HG03354 (cell line): ENCODE results near the gene BOLA3.
"Not testable (repeated sequence)": the region's sequence is repeated elsewhere in the genome, so short reads cannot be mapped to it uniquely, and the experiment has no call there.

Experiments
- ATAC-seq: cut with Tn5 transposase; IDR thresholded peaks from one replicate; pipeline ENCODE4 v1.9.1; 2021; ENCODE audit warnings: mild to moderate bottlenecking; ENCODE audit not compliant: unreplicated experiment, poor library complexity, severe bottlenecking

The BOLA3 gene

GRCh38 chr2:74149570-74150319 lies 2.0 kb upstream of the BOLA3 start:
- ATAC-seq = no peak

GRCh38 chr2:74149247-74149525 lies 1.5 kb upstream of the BOLA3 start:
- no peak for ATAC-seq

- no peak for ATAC-seq
Measured at GRCh38 chr2:74148457-74149246, 940 bp upstream of the BOLA3 start.

- ATAC-seq = peak; percentile 51
Measured at GRCh38 chr2:74146929-74147726, 584 bp downstream of the BOLA3 start.

GRCh38 chr2:74142340-74142739 lies 5.4 kb downstream of the BOLA3 start:
- no peak for ATAC-seq

- ATAC-seq = no peak
Measured at GRCh38 chr2:74138600-74139323, 8.9 kb downstream of the BOLA3 start.

- no peak for ATAC-seq
Measured at GRCh38 chr2:74137651-74138599, 9.8 kb downstream of the BOLA3 start.

- ATAC-seq = no peak
Measured at GRCh38 chr2:74131901-74132300, 15.8 kb downstream of the BOLA3 start.

- no peak for ATAC-seq
Measured at GRCh38 chr2:74130211-74130995, 17.3 kb downstream of the BOLA3 start.

- no peak for ATAC-seq
Measured at GRCh38 chr2:74128206-74128605, 19.5 kb downstream of the BOLA3 start.

GRCh38 chr2:74123955-74124354 lies 23.8 kb downstream of the BOLA3 start:
- ATAC-seq = not testable (repeated sequence)

- ATAC-seq = not testable (repeated sequence)
Measured at GRCh38 chr2:74121846-74122245, 25.9 kb downstream of the BOLA3 start.

- ATAC-seq = peak; percentile 99
Measured at GRCh38 chr2:74119912-74120825, 27.5 kb downstream of the BOLA3 start.

GRCh38 chr2:74119339-74119738 lies 28.4 kb downstream of the BOLA3 start:
- no peak for ATAC-seq

GRCh38 chr2:74111380-74111779 lies 36.3 kb downstream of the BOLA3 start:
- no peak for ATAC-seq

GRCh38 chr2:74110537-74110936 lies 37.2 kb downstream of the BOLA3 start:
- no peak for ATAC-seq

- no peak for ATAC-seq
Measured at GRCh38 chr2:74109551-74109950, 38.2 kb downstream of the BOLA3 start.
